Activated CD8-positive, alpha-beta T cell treated with anti-CD3 and anti-CD28 coated beads for 36 hours (primary cell): ENCODE results near the gene TWF2. TPM values are rescaled to one million over a fixed set of nuclear protein-coding genes. Genes with fewer than 3 reads are reported as not detected.

ENCODE experiments used
- ATAC-seq: fragments of 200-7000 bp; cut with Tn5 transposase; one replicate; pipeline ENCODE4 v1.10.0; 2021; ENCODE audit warnings: mild to moderate bottlenecking, moderate library complexity
- CTCF ChIA-PET: fragments of 350-600 bp; sonication (Branson Sonifier 250); formaldehyde crosslinking; loops from one replicate; lab custom pipeline; 2021; ENCODE audit warnings: antibody characterized with exemption; lab: Charles Lee
- POLR2A ChIA-PET: fragments of 350-600 bp; sonication (Branson Sonifier 250); formaldehyde crosslinking; loops from one replicate; lab custom pipeline; 2021; ENCODE audit warnings: antibody characterized with exemption; lab: Charles Lee
- DNase-seq: peaks from one replicate; pipeline ENCODE4 v3.0.0-alpha.2; 2020
- H3K27ac Mint-ChIP-seq: one replicate; pipeline ENCODE4 v1.8.0; 2021; ENCODE audit warnings: mild to moderate bottlenecking, mixed read lengths
- H3K27me3 Mint-ChIP-seq: one replicate; pipeline ENCODE4 v1.8.0; 2021; ENCODE audit warnings: mixed read lengths
- H3K36me3 Mint-ChIP-seq: one replicate; pipeline ENCODE4 v1.8.0; 2021; ENCODE audit warnings: low read depth, mixed read lengths
- H3K4me1 Mint-ChIP-seq: one replicate; pipeline ENCODE4 v1.8.0; 2021; ENCODE audit warnings: low read depth, mixed read lengths
- H3K4me3 Mint-ChIP-seq: one replicate; pipeline ENCODE4 v1.8.0; 2021; ENCODE audit warnings: mild to moderate bottlenecking, moderate library complexity, mixed read lengths
- H3K9me3 Mint-ChIP-seq: one replicate; pipeline ENCODE4 v1.8.0; 2021; ENCODE audit warnings: mixed read lengths
- intact Hi-C: fragments of 100-400 bp; cut with micrococcal nuclease; formaldehyde crosslinking; loops from one replicate; pipeline ENCODE4 v1.10.0; 2022
- total RNA-seq, 2 experiments: library from RNA; stranded (reverse); gene quantifications; one replicate each; pipeline ENCODE4 v1.2.3, GENCODE V29; 2021
- TF ChIP-seq, protein P1 (sequence below): fragments of 200-600 bp; IDR thresholded peaks from one replicate; pipeline ENCODE4 v1.8.0; 2022; ENCODE audit warnings: antibody characterized with exemption, mild to moderate bottlenecking

TWF2 gene
- total RNA-seq, 2 experiments from 2014 or later: 137 TPM

DNA sequence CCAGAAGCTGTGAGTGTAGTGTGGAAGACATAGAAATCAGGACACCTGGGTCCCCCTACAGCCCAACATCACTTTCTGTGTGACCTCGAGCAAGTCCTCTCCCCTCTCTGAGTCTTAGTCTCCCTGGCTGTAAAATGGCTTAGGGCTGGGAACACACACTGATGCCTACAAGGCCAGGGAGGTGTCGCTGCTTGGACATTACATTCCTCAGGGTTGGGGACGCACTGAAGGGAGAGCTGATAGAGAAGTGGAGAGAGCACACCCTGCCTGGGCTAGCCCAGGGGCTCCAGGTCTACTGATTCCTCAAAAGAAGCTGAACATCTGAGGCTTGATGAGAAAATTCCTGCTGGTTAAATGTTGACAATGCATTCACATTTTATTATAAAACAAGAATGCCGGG lies 47.3 kb downstream of the TWF2 start:
- intact Hi-C loops: no loop called here
- H3K4me1 Mint-ChIP-seq: peaks cover 8% of the 10 kb centered on the region
- DNase-seq (no peak), ATAC-seq (no peak)
- TF ChIP-seq, protein P1, sequence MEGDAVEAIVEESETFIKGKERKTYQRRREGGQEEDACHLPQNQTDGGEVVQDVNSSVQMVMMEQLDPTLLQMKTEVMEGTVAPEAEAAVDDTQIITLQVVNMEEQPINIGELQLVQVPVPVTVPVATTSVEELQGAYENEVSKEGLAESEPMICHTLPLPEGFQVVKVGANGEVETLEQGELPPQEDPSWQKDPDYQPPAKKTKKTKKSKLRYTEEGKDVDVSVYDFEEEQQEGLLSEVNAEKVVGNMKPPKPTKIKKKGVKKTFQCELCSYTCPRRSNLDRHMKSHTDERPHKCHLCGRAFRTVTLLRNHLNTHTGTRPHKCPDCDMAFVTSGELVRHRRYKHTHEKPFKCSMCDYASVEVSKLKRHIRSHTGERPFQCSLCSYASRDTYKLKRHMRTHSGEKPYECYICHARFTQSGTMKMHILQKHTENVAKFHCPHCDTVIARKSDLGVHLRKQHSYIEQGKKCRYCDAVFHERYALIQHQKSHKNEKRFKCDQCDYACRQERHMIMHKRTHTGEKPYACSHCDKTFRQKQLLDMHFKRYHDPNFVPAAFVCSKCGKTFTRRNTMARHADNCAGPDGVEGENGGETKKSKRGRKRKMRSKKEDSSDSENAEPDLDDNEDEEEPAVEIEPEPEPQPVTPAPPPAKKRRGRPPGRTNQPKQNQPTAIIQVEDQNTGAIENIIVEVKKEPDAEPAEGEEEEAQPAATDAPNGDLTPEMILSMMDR: no peak
- no peak overlapping the region for H3K4me3 Mint-ChIP-seq
- ChIA-PET POLR2A (no interaction called here), CTCF (interaction anchor here (1.2 kb wide), 1 partner anchor 220 kb away, joined by 3 read pairs; no protein-coding TSS in a partner anchor)
- no peak overlapping the region for H3K27ac Mint-ChIP-seq
- no peaks in the 10 kb centered on the region for H3K9me3 Mint-ChIP-seq
- H3K27me3 Mint-ChIP-seq: no peaks in the 10 kb centered on the region
- H3K36me3 Mint-ChIP-seq: no peaks in the 10 kb centered on the region

DNA sequence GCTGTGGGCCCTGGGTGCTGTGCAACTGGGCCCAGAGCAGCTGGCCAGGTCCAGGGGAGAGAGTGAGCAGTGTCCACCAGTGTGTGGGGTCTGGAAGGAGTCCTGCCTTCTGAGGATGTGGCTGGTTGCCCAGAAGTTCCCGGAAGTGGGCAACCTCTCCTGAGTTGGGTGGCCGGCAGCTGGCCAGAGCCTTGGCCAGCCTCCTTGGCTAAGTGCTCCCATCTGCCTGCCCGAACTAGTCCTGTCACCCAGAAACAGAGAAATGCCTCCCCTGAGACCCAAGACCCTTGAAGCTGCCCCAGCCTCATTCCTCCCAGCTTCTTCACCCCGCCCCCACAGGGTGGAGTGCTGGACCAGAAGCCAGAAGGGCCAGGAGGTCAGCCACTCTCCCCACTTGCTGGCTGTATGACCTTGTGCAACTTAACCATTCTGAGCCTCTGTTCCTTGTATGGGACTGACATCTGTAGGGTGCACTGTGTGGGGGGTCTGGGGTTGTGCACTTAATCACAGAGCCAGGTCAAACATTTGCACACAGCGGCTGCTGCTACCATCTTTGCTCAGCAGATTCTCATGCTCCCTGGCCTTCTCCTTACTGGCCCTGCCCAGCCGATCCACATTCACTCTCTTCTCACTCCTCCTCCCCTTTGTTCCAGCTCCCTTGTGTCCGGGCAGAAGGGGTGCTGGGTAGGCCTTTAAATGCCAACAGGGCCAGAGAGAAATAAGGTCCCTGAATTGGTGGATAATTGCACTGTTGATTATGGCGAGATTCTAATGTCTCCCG lies 48.5 kb downstream of the TWF2 start:
- Mint-ChIP-seq H3K36me3 (no peaks in the 10 kb centered on the region), H3K4me1 (peaks cover 3% of the 10 kb centered on the region), H3K9me3 (no peaks in the 10 kb centered on the region), H3K4me3 (no peak overlapping the region), H3K27ac (no peak overlapping the region), H3K27me3 (no peaks in the 10 kb centered on the region)
- DNase-seq (no peak), ATAC-seq (no peak)
- TF ChIP-seq, protein P1: no peak
- ChIA-PET CTCF (no interaction called here), POLR2A (no interaction called here)
- intact Hi-C loops: no loop called here

DNA sequence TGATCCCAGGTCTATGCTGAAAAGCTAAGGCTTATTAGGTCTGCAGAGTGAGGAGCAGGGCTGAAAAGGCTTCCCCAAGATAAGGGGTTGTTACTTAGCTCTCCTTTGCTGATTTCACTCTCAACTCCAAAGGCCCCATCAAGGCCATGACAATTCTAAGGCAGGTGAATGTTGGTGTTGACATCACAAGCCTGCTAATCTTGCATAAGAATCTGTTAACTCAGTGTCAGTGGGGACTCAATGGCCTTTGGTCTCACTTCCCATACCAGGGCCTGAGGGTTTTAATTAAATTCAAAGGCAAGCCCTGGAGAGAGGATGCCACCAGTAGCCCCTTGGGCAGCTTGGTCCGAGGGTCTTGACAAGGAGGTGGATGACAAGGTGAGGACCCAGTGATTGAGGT lies 50.4 kb downstream of the TWF2 start:
- DNase-seq: no peak
- no peak for ATAC-seq
- H3K36me3 Mint-ChIP-seq: no peaks in the 10 kb centered on the region
- no peak overlapping the region for H3K27ac Mint-ChIP-seq
- no peaks in the 10 kb centered on the region for H3K27me3 Mint-ChIP-seq
- intact Hi-C loops: no loop called here
- CTCF ChIA-PET: interaction anchor here (1.0 kb wide), 2 partner anchors 13 to 17 kb away, joined by 3 to 5 read pairs; no protein-coding TSS in a partner anchor
- peaks cover 3% of the 10 kb centered on the region for H3K4me1 Mint-ChIP-seq
- TF ChIP-seq, protein P1: no peak
- no peaks in the 10 kb centered on the region for H3K9me3 Mint-ChIP-seq
- POLR2A ChIA-PET: interaction anchor here (0.8 kb wide), 1 partner anchor 9 kb away, joined by 3 read pairs; the partner anchor contains the start of gene ALAS1
- H3K4me3 Mint-ChIP-seq: no peak overlapping the region

DNA sequence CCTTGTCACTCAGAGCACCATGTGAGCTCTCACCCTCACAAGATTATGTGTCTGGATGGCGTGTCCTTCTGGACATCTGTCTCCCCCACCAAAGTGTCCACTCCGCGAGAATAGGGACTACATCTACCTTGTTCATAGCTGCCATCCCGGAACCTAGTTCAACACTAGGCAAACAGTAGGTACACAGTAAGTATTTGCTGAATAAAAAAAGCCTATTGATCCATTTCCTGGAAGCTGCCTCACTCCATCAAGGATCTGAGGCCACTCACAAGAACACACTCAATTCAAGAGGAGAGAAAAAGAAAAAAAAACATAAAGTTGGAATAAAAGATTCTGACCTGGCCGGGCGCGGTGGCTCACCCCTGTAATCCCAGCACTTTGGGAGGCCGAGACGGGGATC lies 52.2 kb downstream of the TWF2 start:
- H3K36me3 Mint-ChIP-seq: no peaks in the 10 kb centered on the region
- no peak for ATAC-seq

More for the DNA sequence above, 52.2 kb downstream of the TWF2 start:
- Mint-ChIP-seq H3K27me3 (no peaks in the 10 kb centered on the region), H3K4me3 (no peak overlapping the region), H3K4me1 (peaks cover 3% of the 10 kb centered on the region), H3K27ac (no peak overlapping the region), H3K9me3 (no peaks in the 10 kb centered on the region)
- TF ChIP-seq, protein P1: no peak
- POLR2A ChIA-PET: interaction anchor here (1.0 kb wide), 1 partner anchor 10 kb away, joined by 3 read pairs; no protein-coding TSS in a partner anchor
- intact Hi-C loops: no loop called here
- CTCF ChIA-PET: interaction anchor here (1.2 to 1.5 kb wide), 3 partner anchors 16 to 198 kb away, joined by 4 to 5 read pairs (median 5); no protein-coding TSS in a partner anchor
- no peak for DNase-seq
